ENCODE results near the gene SH3PXD2A.
A peak's percentile ranks its signal among the peaks of the same experiment; 100 is the strongest.

SH3PXD2A gene

DNA sequence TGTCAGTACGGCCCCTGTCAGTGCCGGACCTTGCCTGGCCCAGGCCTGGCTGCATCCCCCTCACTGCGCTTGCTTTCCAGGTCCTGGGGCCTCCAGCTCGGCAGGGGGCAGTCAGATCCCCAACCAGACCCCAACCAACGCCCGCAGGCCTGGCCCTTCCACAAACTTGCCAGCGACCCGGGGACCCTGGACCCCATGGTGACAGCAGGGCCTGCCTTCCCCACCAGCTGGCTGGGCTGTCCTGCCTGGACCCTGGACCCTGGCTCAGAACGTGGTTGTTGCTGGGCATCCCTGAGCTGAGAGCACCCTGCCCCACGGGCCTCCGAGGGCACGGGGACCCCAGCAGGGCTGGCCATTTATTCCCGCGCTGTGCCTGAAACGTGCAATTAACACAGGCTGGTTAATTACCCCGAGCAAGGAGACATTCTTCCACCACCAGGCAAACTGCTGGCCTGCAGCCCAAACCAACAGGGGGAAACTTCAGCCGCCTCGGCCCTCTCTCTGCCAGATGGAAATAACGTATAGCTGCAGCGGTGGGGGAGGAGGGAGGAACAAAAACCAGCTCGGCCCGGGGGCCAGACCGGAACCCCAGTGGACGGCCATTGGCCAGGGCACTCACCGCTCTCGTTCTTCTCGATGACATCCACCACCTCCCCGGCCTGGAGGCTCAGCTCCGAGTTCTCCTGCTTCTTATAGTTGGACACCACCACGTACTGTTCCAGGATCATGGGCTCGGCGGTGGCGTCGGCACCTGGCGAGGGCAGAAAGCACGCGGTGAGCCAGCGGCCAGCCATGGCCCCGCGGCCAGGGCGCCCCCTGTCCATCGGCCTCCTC is 194.8 kb downstream of the SH3PXD2A start:
- peak in 1 of 2 experiments; percentile 33 for DNase-seq

DNA sequence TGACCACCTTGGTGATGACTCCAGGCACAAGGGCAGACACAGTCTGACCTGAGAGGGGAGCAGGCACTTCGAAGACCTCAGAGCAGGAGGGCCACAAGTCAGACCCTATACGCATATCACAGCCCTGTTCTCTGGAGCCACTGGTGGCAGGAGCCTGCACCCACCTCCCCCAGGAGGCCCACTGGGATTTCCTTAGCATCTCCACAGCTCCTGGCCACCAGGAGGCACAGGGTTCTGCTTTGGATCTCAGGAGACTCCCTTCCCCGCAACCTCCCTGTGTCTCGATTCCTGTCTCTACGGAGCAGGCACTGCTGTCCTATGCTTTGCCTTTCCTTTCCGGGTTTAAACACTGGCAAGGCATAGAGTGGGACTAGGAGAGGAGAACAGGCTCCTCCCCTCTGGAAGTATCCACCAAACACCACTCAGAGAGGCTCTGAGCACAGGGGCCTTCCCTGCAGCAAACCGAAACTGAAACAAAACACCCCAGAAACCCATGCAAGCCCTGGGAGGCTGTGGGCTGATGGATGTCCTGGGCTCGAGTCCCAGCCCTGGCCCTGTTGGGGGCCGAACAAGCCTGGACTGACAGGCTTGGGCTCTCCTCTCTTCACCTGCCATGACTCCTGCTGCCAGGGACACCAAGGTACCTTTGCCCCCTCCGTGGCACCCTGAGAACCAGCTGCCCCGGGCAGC is 195.6 kb downstream of the SH3PXD2A start:
- peak; percentile 60 to 65 for DNase-seq

DNA sequence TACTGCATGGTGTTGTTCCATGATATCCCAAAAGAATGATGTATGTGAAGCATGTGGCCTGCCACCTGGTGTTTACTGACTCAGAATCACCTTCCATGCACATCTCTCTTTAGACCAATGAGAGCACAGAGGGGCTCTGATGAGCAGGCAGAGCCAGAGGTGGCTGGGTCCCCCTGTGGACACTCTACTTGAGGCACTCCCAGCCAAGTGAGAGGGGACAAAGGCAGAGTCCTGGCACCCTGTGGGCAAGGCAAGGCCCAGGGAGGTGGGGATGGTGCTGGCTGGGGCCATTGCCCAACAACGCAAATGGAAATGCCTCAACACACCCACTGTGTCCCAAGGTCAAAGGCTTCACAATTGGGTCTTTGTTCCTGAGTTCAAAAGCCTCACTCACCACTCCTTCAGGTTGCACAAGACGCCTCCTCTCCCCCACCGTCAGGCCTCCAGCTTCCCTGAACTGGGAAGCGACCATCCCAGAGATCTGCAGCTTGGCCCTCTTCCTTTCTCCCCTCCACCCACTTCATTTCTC is 197.3 kb downstream of the SH3PXD2A start:
- DNase-seq = no peak

DNA sequence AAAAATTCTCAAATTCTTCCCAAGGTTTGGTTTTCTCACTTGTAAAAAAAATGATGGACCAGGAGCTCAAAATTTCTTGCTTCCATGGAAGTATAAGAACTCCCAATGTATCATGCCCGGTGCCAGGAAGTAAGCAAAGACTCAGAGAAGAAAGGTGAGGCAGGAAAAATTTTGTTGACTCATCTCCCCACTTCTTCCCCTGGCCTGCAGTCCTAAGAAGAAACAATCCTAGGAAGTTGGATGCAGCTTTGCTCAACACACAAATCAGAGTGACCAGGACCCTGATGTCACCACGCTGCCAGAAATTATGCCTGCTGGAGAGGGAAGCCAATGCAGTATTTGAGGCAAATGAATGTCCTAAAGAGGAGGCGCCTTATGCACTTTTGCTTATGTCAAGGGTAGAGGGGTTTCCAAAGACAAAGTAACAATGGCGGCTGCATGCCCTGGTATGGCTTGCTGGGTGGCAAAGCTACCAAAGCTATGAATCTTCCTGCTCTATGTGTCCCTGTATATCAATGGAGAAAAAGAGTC is 198.2 kb downstream of the SH3PXD2A start:
- DNase-seq = no peak

DNA sequence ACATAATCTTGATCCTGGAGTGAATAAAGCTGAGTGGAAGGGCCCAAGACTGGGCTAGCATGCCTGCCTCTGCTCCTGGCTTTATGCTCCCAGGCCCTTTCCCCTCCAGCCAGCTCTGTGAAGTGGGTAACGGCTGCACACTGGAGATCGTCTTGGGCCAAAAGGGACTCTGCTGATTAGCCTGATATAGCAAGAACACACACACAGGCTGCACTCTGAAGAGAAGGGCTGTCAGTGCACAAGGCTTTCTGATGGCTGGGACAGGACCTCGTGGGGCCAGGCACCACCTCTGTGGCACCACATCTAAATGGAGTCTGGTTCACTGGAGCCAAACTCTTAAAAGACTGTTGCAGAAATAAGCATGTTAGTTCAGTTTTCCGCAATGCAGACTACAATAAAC is 200.5 kb downstream of the SH3PXD2A start:
- no peak for DNase-seq

DNA sequence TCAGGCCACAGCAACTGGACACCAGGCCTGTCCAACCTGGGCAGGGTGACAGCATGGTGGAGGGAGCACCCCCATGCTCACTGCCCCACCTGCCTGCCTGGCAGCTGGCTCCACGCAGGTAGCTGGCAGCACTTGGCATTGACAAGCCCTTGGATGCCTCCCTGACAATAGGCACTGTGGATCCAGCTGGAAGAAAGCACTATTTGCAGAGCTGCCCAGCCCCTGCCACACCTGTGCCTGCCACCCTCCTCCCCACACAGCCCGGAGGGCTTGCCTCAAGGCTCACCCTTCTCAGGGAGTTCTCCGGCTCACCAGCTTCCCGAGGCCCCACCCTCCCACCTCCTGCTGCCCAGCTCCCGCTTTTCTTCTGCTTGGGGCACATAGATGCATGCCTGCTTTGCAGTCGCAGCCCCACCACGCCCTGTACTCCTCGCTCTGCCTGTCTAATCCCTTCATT is 201.8 kb downstream of the SH3PXD2A start:
- DNase-seq = no peak

DNA sequence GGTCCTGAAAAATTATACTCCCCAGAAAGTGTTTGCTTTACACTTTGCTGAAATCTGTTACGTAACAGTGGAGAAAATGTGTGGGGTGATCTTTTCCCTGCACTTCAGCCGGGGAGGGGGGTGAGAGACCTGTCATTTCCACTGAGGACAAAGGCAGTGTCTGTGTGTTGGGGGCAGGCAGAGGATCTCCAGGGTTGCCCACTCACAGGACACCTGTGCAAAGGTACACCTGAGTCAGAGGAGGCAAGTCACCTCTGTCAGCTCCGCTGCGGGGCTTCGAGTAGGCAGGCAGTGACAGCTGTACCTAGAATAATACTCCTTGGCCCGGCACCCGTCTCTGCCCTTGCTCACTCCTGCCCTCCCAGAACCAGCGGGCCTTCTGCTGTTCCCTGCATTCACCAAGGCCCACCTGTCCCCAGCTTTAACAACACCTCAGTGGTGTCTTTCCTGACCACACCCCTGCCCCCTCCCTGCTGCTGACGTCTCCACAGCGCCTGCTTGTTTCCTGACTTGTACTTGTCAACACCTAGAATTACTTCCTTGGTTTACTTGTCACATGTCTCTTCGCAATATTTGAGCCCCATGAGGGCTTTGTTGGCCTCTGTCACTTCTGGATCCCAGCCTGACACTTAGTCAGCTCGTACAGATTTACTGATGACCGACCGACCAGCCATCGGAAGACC is 202.6 kb downstream of the SH3PXD2A start:
- DNase-seq = no peak

DNA sequence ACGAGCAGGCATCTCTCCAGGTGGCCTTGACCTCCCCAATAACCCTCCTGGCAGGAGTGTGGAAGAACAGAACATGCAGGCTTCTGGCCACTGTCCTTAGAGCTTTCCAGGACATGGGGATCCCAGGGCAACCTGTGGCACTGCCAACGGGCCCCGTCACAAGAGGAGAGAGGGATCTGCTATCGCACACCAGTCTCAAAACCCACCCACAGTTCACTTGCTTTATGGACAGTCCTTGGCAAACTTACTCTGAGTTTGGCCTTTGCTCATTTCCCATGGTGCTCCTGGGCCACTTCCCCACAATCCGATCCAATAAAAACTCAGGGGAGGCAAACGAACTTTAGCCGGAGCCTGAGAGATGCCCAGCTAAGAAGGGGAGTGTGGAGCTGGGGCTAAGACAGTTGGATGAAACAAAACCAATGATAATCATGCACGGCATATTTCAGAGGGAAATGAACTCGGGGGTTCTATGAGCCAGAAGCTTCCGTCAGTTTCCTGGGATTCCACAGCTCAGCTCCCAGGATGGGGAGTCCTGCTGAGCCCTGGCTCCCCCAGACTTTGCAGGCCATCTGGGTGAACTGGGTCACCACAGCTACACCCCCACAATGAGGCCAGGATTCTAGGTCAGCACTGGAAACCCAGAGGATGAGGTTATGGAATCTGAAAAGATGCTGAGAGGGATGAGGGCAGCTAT is 203.4 kb downstream of the SH3PXD2A start:
- no peak for DNase-seq

DNA sequence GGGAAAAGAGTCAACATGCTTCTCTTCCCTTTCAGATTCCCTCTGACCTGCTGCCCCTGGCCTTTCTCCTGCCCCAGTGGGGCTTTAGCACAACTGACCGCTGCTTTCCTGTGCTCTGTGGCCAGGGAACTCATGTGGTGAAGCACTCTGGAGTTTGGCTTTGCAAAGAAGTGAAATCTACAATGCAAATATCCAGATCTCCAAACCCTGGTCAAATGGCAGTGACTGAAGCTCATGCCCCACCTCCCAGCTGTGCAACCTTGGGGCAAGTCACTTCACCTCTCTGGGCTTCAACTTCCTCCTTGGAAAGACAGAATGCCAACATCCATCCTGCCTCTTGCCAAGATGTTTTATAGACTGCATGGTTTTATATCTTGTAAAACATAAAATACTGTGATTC is 204.0 kb downstream of the SH3PXD2A start:
- no peak for DNase-seq

DNA sequence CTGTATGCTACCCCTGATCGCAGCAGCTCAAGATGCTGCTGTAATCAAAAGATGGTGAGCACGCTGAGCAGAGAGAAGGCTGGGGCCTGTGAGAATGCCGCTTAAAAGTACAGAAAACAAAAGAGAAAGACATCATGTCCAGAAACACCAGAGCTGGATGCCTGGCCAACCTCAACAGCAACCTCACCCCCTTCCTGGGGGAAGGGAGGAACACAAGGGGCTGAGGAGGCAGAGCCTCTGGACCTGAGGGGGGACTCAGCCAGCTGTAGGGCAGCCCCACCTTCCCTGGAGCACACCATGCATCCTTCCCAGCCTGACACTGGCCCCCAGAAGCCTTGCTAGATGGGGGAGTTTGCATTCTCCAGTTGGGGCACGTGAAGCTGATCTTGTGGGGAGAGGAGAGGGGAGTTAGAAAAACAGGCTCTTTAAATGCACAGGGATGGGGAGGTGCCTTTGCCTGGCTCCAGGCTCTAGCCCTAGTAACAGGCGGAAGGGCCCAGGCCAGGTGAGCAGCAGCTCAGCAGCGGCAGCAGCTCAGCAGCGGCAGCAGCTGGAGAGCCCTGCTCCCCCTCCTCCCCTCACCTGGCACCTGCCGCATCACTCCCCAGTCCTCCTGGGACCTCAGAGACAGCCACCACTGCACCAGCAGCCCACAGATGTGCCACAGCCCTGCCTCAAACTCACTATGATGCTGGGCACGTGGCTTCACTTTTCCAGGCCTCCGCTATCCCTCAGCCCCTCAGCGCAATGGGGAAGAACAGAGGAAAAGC is 205.5 kb downstream of the SH3PXD2A start:
- DNase-seq = no peak

DNA sequence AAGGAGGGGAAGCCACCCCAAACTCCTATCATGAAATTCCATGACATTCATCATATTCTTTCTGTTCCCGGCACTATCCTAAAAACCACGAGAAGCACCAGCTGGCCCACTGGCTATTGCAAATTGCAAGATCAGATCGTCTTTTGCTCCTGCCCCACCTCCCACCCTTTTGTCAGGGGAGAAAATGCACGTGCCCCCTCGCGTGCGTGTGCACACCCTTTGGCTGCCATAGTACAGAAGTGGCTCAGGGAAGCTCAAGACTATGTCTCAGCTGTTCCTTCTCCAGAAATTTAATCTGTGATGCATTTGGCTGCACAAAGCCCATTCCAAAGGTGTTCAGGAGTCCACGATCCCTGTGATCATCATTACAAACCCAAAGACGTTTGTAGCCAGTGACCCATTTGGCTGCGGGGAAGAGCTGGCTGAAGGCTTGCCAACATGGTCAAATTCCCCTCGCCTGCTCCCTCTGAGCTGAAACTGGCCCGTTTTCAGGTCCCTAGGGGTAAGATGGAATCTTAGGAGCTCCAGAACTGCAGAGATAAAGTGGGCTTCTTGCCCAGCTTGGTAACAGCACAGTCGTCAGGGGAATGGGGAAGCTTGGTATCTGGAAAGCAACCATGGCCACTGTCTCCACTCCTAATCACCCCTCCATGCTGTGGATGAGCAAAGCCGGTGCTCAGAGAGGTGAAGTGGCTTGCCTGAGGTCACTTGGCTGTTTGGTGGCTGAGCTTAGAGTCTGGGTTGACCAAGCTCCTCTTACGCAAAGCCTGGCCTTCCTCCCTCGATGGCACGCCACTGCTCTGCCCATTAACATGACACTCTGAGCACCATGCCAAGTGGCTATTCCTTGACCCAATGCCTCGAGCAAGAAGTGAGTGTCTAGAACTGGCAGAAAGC is 206.5 kb downstream of the SH3PXD2A start:
- no peak for DNase-seq

DNA sequence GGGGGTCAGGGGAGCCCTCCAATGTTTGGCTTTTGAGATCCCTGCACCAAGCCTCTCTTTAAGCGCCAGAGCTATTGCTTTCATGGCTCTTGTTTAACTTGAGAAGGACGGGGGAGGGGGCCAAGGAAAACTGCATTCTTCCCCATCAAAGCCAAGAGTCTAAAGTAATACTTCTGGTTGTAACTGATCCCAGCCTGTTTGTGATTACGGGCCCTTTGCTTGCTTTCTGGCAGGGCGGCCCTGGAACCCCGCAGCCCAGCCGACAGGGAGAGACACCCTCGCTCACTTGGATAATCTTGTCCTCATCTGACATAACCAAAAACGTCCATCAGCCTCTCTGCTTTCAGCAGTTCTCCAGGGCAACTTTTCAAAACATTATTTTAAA is 207.1 kb downstream of the SH3PXD2A start:
- DNase-seq = no peak

DNA sequence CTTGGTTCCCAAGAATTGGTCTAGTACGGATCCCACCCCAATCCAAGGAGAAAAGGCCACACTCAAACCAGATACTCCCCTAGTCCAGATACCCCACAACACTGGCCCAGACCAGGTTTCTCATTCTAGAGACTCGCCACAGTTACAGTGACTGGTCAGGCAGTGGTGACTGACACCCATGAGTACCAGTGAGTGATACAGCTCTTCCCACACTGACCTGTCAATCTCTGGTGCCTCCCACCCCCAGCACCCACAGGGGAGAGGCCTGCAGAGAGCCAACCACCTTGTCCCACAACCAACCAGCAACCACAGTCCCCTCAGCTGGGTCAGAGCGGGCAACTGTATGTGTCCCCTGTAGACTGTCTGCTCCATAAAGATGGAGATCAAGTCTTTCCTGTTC is 209.1 kb downstream of the SH3PXD2A start:
- no peak for DNase-seq

DNA sequence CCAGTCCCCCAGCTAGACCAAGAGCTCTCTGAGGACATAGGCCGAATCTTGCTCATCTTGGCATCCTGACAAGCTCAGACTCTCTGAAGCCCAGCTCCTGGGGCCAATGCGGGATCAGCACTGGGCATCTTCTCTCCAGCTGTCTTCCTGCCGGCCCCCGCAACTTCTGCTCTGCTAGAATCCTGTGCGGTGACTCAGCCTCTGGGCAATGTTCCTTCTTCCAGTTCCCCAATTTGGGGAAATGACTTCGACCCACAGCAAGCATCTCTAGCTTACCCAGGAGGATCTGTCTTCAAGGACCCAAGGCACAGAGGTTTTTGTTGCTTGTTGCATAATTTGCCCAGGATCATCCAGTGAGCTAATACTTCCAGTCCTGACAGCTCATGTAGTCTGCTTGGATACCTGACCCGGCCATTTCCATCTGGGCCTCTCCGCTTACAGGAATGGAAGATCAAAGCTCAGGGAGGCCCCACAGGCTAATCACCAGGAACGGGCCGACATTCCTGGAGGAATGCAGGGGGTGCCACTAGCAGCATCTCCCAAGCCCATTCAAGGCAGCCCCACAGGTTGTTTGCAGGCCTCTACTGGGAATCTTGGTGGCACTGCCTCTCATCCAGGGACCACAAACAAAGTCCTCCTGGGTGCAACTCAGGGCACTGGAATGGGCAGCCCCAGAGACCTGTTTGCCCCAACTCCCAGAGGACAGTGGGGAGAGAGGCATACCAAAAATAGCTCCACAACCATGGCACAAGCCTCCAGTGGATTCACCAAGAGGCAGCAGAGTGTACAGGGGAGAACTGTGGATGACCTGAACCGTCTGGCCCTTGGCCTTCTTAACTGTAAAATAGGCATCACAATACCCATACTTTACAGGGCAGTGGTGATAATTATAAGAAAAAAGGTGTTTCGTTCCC is 210.0 kb downstream of the SH3PXD2A start:
- DNase-seq = no peak

DNA sequence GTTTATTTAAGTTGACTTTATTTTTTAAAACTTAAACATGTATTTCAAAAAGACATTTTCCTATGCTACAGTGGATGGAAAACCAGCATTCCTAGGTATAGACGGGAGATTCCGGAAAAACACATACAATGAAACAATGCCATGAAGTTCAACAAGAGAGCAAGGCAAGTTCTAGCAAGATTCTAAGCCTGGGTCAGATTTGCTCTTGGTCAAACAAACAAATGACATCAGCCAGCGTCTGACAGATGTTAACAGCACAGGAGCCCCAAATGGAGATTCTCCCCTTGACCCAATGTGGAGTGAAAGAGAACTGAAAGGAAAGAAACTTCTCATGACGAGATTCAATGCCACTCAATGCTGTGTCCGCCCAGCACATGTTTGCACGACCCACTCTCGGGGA is 212.0 kb downstream of the SH3PXD2A start:
- no peak for DNase-seq

DNA sequence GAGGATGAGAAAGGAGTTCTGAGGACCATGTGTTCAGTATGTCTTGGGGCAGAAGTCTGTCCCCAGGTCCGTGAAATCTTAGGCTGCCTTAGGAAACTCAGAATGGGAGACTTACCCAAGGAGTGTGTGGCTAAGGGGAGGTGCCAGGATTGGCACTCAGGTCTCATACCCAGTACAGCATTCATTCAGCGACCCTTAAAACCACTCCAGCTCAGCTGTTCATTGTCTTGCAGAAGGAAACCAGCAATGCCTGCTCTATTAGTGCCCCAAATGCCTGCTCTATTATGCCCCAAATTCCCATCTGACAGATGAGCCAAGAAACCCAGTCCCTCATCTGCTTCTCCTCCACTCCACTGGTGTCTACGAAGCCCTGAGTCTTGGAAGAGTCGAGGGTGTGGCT is 214.1 kb downstream of the SH3PXD2A start:
- DNase-seq = no peak

DNA sequence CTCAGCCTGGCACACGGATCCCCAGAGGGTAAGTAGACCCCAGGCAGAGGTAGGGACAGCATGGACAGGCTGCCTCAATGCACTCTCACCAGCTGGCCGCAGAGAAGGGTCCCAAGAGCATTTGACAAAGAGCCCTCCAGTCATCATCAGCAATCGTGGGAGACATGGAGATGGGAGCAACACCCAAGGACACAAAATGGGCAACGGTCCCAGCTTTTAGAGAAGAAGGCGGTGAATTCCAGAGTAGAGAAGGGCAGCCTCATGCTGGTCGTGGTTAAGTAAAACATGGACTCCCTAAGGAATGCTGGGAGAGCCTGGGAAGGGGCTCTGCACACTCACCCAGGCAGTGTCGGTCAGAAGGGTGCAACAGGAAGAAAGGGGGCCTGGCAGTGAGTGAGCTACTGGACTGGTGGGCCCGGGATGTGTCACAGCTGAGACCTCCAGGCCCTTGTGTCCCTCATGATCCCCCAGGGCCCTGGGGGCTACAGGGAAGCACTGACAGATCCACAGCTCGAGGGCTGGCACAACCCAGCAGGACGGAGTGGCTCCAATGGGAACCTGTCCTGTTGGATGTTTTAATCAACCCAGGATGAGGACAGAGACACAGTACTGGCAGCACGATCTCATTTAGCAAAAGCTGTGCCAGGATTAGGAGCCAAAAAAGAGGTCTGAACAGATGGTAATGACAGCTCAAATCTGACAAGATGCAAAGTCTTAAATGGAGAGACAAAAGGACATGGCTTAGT is 214.8 kb downstream of the SH3PXD2A start:
- no peak for DNase-seq

DNA sequence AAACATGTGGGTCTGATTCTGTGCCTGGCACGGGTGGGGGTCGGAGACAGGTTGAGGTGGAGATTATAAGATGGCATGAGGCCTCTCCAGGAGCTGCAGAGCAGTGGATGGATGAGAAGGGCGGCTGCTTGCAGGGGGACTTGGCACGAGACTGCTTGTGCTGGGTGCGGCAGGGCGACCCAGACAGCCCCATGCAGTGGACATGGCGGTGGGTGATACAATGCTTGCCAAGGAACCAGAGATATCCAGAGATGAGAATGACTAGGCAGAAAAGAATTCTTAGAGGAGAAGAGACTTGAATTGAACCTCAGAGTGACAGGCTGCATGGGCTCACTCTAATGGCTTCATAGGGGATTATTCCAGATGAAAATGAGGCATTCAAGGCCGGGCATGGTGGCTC is 216.4 kb downstream of the SH3PXD2A start:
- no peak for DNase-seq
